ENCODE results near the gene POMC. TPM values are rescaled to one million over a fixed set of nuclear protein-coding genes. Genes with fewer than 3 reads are reported as not detected.
"Not testable (repeated sequence)": the region's sequence is repeated elsewhere in the genome, so short reads cannot be mapped to it uniquely, and the experiment has no call there.

The POMC gene
- total and polyA plus RNA-seq, 5 experiments from 2014 or later: 4.9 to 15.2 (median 7.6) TPM

DNA sequence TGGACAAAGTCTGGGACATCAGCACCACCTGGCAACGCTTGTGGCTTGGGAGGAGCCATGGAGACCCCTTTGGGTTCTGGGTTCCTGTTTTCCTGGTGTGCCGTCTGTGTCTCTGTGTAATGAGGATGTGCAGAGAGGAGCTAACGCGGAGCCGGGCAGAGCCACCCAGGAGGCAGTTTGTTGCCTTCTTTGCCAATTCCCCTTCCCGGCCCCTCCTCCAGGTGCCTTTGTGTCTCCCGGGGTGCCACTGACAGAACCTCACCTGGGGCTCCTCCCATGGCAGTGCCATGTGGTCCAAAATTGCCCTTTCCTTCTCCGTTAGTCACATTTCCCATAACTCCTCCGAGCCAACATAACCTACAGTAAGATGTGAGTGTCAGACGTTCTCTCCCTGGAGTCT, 13.0 kb downstream of the POMC start:
- no peak for ATAC-seq
- Mint-ChIP-seq H3K27ac (no peak overlapping the region), H3K36me3 (peaks cover 0 to 3% (median 0%) of the 10 kb centered on the region in 3 donors), H3K4me1 (peaks cover 2 to 19% (median 15%) of the 10 kb centered on the region in 4 donors), H3K4me3 (no peak overlapping the region), H3K9me3 (no peaks in the 10 kb centered on the region), H3K27me3 (no peaks in the 10 kb centered on the region)
- POLR2A ChIA-PET: interaction anchor here (0.7 kb wide), 1 partner anchor 25 kb away, joined by 4 read pairs; no protein-coding TSS in a partner anchor
- no peak for DNase-seq

DNA sequence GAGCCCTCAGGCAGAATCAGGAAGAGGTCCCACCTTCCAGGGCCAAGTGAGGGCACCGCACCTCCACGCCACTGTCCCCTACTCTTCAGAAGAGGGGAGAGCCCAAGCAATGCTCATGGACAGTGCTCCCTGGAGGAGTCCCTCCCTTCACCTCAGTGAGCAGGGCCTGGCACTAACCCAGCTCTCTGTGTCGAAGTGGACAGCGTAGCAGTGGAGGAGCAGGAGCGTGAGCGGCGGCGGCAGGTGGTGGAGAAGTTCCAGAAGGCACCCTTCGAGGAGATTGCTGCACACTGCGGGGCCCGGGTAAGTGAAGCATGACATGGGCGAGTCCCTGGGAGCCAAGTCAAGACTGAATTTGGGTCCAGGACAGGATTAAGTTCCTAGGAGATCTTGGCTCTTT, 16.7 kb downstream of the POMC start:
- H3K9me3 Mint-ChIP-seq: no peaks in the 10 kb centered on the region
- no peak overlapping the region for H3K4me3 Mint-ChIP-seq
- no peaks in the 10 kb centered on the region for H3K36me3 Mint-ChIP-seq

DNA sequence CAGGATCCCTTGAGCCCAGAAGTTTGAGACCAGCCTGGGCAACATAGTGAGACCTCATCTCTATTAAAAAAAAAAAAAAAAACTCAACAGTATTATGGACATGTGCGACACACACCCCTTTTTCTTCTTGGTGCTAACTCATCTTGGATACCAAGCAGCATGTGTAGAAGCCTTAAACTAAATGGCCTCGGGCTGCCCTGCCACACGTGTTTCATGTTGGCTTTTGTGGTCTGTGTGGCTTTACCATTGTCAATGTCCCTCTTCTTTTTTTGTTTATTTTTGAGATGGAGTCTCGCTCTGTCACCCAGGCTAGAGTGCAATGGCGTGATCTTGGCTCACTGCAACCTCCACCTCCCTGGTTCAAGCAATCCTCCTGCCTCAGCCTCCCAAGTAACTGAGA, 17.4 kb downstream of the POMC start:
- H3K4me1 Mint-ChIP-seq, H3K36me3 Mint-ChIP-seq, POLR2A ChIA-PET, ATAC-seq, H3K9me3 Mint-ChIP-seq, H3K27me3 Mint-ChIP-seq, H3K4me3 Mint-ChIP-seq, DNase-seq: not testable (repeated sequence)
- peak overlapping the region in 1 of 10 donors; percentile 75 for H3K27ac Mint-ChIP-seq

More for the DNA sequence above, 16.7 kb downstream of the POMC start:
- DNase-seq (no peak), ATAC-seq (no peak)
- H3K4me1 Mint-ChIP-seq: peaks cover 0 to 6% (median 0%) of the 10 kb centered on the region in 4 donors
- H3K27me3 Mint-ChIP-seq: peaks cover 0 to 8% (median 4%) of the 10 kb centered on the region in 5 donors
- H3K27ac Mint-ChIP-seq: peak overlapping the region in 2 of 10 donors; percentile 69 to 75
- POLR2A ChIA-PET: no interaction called here

DNA sequence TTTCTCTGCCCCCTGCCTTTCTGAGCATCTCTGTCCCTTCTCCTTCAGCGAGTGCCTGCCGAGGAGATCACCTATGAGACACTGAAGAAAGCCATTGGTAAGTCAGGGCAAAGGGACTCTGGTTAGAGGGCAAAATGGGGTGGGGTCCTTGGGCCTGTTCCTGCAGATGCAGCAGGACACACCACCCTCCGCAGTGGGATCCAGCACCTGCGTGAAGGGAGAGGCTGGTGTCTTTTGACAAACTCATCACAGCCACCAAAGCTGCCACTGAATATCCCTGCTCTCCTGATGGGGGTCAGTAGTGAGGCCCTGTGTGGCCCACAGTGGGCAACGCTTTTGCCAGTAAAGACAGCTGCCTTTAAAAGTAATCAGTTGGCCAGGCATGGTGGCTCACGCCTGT, 18.7 kb downstream of the POMC start:
- Mint-ChIP-seq H3K27me3 (peaks cover 0 to 9% (median 4%) of the 10 kb centered on the region in 5 donors), H3K36me3 (no peaks in the 10 kb centered on the region), H3K4me1 (peaks cover 4 to 11% (median 6%) of the 10 kb centered on the region in 4 donors), H3K4me3 (no peak overlapping the region), H3K9me3 (no peaks in the 10 kb centered on the region), H3K27ac (no peak overlapping the region)
- no peak for ATAC-seq
- DNase-seq: no peak
- POLR2A ChIA-PET: no interaction called here

DNA sequence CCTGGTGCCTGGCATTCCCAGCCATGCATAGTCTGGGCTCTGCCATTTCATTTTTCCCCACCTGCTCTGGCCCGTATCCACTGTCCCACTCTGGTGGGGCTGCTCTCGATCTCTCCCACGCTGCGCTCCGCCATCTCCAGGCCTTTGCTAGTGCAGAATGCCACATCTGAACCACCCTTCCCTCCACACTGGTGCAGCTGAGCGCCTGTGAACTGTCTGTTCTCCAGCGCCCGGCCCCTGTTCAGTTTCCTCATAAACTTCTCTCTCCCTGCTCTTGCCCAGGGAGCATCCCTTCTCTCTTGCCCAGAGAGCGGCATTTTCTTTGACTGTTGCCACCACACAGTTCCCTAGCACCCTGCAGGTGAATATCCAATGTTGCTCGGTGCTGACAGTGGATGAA, 21.5 kb downstream of the POMC start:
- peaks cover 4 to 11% (median 6%) of the 10 kb centered on the region in 4 donors for H3K4me1 Mint-ChIP-seq
- H3K9me3 Mint-ChIP-seq: no peaks in the 10 kb centered on the region
- no peaks in the 10 kb centered on the region for H3K36me3 Mint-ChIP-seq
- H3K27me3 Mint-ChIP-seq: peaks cover 0 to 9% (median 4%) of the 10 kb centered on the region in 5 donors
- ATAC-seq (no peak), DNase-seq (no peak)
- no peak overlapping the region for H3K4me3 Mint-ChIP-seq
- H3K27ac Mint-ChIP-seq: peak overlapping the region in 2 of 10 donors; percentile 23 to 86
- POLR2A ChIA-PET: no interaction called here

DNA sequence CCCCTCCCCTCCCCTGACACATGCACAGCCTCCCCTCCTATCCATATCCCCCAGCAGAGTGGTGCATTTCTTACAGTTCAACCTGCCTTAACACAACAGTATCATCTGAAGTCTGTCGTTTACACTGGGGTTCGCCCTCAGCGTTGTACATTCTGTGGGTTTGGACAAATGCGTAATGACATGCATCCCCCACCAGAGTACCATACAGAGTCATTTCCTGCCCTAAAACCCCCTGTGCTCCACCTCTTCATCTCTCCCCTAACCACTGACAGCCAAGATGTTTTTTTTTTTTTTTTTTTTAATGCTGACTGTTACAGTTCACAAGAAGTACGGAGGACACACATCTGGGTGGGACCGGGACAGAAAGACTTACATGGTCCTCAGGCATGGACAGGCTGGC, 22.6 kb downstream of the POMC start:
- no peaks in the 10 kb centered on the region for H3K36me3 Mint-ChIP-seq
- no peak overlapping the region for H3K4me3 Mint-ChIP-seq
- peaks cover 4 to 11% (median 6%) of the 10 kb centered on the region in 4 donors for H3K4me1 Mint-ChIP-seq
- H3K9me3 Mint-ChIP-seq: no peaks in the 10 kb centered on the region
- no peak overlapping the region for H3K27ac Mint-ChIP-seq
- H3K27me3 Mint-ChIP-seq: peaks cover 0 to 9% (median 4%) of the 10 kb centered on the region in 5 donors
- DNase-seq: peak in 3 of 10 donors; percentile 11 to 43 (median 25)
- ATAC-seq: peak; percentile 78 to 96
- POLR2A ChIA-PET: interaction anchor here (0.7 kb wide), 1 partner anchor 66 kb away, joined by 3 read pairs; no protein-coding TSS in a partner anchor

DNA sequence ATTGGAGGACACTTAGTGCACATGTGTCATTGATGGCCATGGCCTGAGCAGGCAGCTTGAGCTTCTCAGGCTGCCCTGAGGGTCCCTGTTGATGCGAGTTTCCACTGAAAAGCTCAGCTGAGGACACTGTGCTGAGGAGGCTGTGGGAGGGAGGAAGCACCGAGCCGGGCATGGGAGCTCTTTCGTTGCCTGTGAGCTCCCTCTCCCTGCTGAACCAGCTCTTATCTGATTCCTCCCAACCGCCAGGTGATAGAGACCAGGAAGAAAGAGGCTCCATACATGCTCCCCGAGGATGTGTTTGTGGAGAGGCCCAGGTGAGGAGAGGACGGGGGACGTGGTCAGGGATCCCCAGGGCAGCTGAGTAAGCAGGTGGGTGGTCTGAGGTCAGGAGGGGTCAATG, 27.3 kb downstream of the POMC start:
- Mint-ChIP-seq H3K27me3 (peaks cover 2 to 15% (median 7%) of the 10 kb centered on the region in 5 donors), H3K9me3 (no peaks in the 10 kb centered on the region), H3K36me3 (no peaks in the 10 kb centered on the region), H3K27ac (no peak overlapping the region), H3K4me1 (peaks cover 4 to 10% (median 4%) of the 10 kb centered on the region in 4 donors), H3K4me3 (no peak overlapping the region)
- POLR2A ChIA-PET: no interaction called here
- no peak for ATAC-seq
- no peak for DNase-seq

DNA sequence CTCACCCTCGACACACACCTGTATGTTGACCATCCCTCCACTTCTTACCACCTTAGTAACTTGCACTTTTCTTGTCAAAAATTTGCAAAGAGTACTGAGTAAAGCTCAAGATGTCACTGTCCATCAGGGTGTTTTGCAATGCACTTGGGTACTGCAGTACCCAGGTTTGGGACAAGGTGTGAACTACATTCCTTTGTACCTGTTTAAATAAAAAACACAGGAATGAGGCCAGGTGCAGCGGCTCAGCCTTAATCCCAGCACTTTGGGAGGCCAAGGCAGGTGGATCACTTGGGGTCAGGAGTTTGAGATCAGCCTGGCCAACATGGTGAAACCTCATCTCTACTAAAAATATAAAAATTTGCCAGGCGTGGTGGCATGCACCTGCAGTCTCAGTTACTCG, 27.8 kb downstream of the POMC start:
- peaks cover 4 to 20% (median 12%) of the 10 kb centered on the region in 5 donors for H3K27me3 Mint-ChIP-seq
- POLR2A ChIA-PET, H3K9me3 Mint-ChIP-seq, H3K4me1 Mint-ChIP-seq, H3K36me3 Mint-ChIP-seq, H3K4me3 Mint-ChIP-seq, H3K27ac Mint-ChIP-seq, ATAC-seq, DNase-seq: not testable (repeated sequence)

DNA sequence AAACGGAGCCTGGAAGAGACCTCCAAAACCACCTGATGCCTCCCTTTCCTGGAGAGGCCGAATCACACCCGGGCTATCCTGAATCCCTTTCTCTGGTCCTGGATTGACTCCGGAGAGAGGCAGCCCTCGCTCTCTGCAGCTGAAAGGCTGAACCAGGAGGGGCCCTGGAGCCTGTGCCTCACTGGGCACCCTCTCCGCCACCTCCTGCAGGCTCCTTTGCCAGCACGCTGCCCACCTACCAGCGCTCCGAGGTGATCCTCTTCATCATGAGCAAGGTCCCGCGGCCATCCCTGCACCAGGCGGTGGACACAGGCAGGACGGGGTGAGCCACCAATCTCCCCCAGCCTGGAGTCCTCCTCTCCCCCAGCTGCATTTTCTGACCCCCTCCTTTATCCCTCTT, 35.7 kb downstream of the POMC start:
- Mint-ChIP-seq H3K4me1 (peaks cover 13 to 32% (median 16%) of the 10 kb centered on the region in 4 donors), H3K27ac (peak overlapping the region in 1 of 10 donors; percentile 73), H3K9me3 (no peaks in the 10 kb centered on the region), H3K27me3 (peaks cover 33 to 77% (median 58%) of the 10 kb centered on the region in 5 donors), H3K36me3 (no peaks in the 10 kb centered on the region), H3K4me3 (peak overlapping the region in 4 of 10 donors; percentile 10 to 75 (median 41))
- DNase-seq (no peak), ATAC-seq (no peak)
- POLR2A ChIA-PET: interaction anchor here (0.5 kb wide), 1 partner anchor 19 kb away, joined by 4 read pairs; no protein-coding TSS in a partner anchor

DNA sequence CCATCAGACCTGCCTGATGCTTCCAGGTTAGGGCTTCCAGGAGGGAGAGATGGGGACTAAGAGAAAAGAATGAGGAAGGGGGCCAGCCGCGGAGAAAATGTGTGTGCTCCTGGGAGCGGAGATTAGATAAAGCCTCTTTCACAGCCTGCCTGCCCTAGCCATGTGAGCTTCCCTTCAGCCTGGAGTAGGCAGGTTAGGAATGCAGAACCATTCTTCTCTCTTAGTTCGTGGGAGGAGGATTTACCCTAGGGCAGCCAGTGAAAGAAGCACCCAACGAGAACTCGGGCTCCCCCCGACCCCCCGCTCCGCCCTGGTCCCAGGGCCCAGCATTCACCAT, 36.1 kb downstream of the POMC start:
- peaks cover 33 to 74% (median 56%) of the 10 kb centered on the region in 5 donors for H3K27me3 Mint-ChIP-seq
- H3K36me3 Mint-ChIP-seq: no peaks in the 10 kb centered on the region

DNA sequence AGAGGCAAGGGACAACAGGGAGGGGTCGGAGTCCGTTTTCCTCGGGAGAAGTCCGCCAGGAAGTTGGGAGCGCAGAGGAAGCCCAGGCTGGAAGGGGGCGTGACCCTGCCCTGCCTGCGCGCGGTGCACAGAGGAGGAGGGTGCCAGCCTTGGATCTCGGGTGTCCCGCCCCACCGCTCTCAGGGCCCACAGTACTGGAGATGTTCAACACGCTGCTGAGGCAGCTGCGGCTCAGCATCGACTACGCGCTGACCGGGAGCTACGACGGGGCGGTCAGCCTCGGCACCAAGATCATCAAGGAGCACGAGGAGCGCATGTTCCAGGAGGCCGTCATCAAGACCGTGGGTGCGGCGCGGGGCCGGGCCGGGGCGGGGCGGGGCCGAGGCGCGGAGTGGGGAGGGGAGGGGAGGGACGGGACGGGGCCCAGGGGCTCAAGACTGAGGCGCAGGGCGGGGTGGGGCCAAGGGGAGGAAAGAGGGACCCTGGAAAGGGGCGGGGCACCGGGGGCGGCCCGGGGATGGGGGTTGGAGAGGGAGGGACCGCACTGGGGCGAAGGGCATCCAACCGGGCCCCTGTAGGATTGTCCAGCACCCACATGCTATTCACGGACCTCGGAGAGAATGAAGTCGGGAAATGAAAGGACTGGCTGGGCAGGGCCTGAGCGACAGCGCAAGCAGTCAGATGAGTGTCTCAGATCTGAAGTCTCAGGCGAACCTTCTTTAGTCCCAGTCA, 36.6 kb downstream of the POMC start:
- H3K27ac Mint-ChIP-seq: peak overlapping the region in 1 of 10 donors; percentile 47
- ATAC-seq (peak; percentile 65 to 73), DNase-seq (peak in 5 of 10 donors; percentile 9 to 27 (median 18))
- H3K27me3 Mint-ChIP-seq: peaks cover 31 to 69% (median 51%) of the 10 kb centered on the region in 5 donors
- no peaks in the 10 kb centered on the region for H3K36me3 Mint-ChIP-seq
- no peaks in the 10 kb centered on the region for H3K9me3 Mint-ChIP-seq
- H3K4me3 Mint-ChIP-seq: peak overlapping the region; percentile 39 to 84 (median 74)
- POLR2A ChIA-PET: interaction anchor here (0.5 kb wide), 1 partner anchor 794 kb away, joined by 5 read pairs; no protein-coding TSS in a partner anchor
- H3K4me1 Mint-ChIP-seq: peaks cover 13 to 32% (median 16%) of the 10 kb centered on the region in 4 donors

More for the DNA sequence above, 36.1 kb downstream of the POMC start:
- POLR2A ChIA-PET: no interaction called here
- peak overlapping the region in 8 of 10 donors; percentile 39 to 77 (median 57) for H3K4me3 Mint-ChIP-seq
- H3K27ac Mint-ChIP-seq: peak overlapping the region in 2 of 10 donors; percentile 67 to 73
- H3K4me1 Mint-ChIP-seq: peaks cover 13 to 32% (median 16%) of the 10 kb centered on the region in 4 donors
- DNase-seq (no peak), ATAC-seq (no peak)
- H3K9me3 Mint-ChIP-seq: no peaks in the 10 kb centered on the region

DNA sequence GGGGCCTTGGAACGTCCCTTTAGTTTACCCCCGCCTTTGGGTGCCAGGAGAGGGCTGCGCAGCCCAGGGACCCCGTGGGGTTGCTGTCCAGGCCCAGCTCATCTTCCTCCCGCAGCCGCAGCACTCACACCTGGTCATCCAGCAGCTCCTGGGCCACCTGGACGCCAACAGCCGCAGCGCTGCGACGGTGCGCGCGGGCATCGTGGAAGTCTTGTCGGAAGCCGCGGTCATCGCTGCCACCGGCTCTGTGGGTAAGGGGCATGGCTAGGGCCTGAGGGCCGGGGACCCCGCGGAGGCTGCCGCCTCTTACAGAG, 37.2 kb downstream of the POMC start:
- no peak for DNase-seq
- POLR2A ChIA-PET: interaction anchor here (0.5 to 1.1 kb wide), 2 partner anchors 157 to 794 kb away, joined by 3 to 5 read pairs; no protein-coding TSS in a partner anchor
- H3K27me3 Mint-ChIP-seq: peaks cover 31 to 63% (median 51%) of the 10 kb centered on the region in 5 donors
- no peaks in the 10 kb centered on the region for H3K9me3 Mint-ChIP-seq
- no peak for ATAC-seq
- H3K4me1 Mint-ChIP-seq: peaks cover 13 to 32% (median 16%) of the 10 kb centered on the region in 4 donors
- peak overlapping the region; percentile 39 to 84 (median 74) for H3K4me3 Mint-ChIP-seq
- H3K27ac Mint-ChIP-seq: peak overlapping the region in 1 of 10 donors; percentile 47
- H3K36me3 Mint-ChIP-seq: no peaks in the 10 kb centered on the region

DNA sequence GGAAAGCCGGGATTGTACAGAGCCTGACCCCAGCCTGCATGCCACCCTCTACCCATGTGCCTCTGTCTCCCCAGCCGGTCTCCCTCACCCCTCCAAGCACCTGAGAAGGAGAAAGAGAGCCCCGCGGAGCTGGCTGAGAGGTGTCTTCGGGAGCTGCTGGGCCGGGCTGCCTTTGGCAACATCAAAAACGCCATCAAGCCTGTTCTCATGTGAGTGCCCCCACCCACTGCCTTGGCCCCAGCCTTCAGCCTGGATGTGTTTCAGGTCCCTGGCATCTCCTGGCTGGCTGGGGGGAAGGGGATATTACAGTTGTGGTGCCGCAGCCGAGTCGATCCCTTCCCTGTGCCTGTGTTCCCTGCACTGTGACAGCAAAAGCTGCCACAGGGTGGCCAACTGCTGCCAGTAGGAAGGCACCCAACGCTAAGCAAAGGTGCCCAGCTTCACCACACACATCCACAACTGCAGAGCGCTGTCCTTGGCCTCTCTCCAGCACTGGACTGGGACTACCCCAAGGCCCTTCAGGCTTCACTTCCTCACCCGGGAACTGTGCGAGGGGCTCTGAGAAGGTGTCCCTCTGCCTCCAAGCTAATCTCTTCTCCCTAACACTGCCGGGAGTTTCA, 38.4 kb downstream of the POMC start:
- Mint-ChIP-seq H3K9me3 (no peaks in the 10 kb centered on the region), H3K4me1 (peaks cover 13 to 32% (median 16%) of the 10 kb centered on the region in 4 donors), H3K27ac (no peak overlapping the region), H3K36me3 (no peaks in the 10 kb centered on the region), H3K4me3 (peak overlapping the region in 1 of 10 donors; percentile 18), H3K27me3 (peaks cover 24 to 51% (median 40%) of the 10 kb centered on the region in 5 donors)
- POLR2A ChIA-PET: interaction anchor here (1.1 kb wide), 2 partner anchors 26 to 155 kb away, joined by 3 to 4 read pairs; no protein-coding TSS in a partner anchor
- no peak for ATAC-seq
- DNase-seq: no peak
